PFSK-1 (cell line): ENCODE measurements around the gene TTLL11.

Source experiments
- POLR2AphosphoS5 ChIP-seq: IDR thresholded peaks from 2 replicates; pipeline ENCODE4 v1.6.1; 2012; ENCODE audit warnings: low read depth, mild to moderate bottlenecking, control low read depth, low read length, moderate library complexity
- REST ChIP-seq, 2 experiments: IDR thresholded peaks; 2 replicates each; pipeline versions ENCODE4 v1.6.1 to v1.8.0; 2011 to 2012; ENCODE audit warnings: low read depth in 2 of 2, low read length in 2 of 2, control low read depth in 1 of 2, inconsistent platforms in 1 of 2, mild to moderate bottlenecking in 1 of 2, moderate library complexity in 1 of 2; ENCODE audit not compliant: insufficient read depth in 1 of 2
- SIN3A ChIP-seq: IDR thresholded peaks from 2 replicates; pipeline ENCODE4 v1.6.1; 2012; ENCODE audit warnings: mild to moderate bottlenecking, low read length, moderate library complexity, borderline replicate concordance; ENCODE audit not compliant: insufficient read depth

GRCh38 chr9:121835587-121836365 is 257.3 kb downstream of the TTLL11 start:
- TF ChIP-seq REST (IDR thresholded peaks at IDR 0.05; ENCODE audit: insufficient read depth in 1 of 2, low read depth in 2 of 2, low read length in 2 of 2) = no peak
- TF ChIP-seq POLR2AphosphoS5 = no peak
- no peak for TF ChIP-seq SIN3A
